ENCODE data around the gene MSLN.
A peak's percentile ranks its signal among the peaks of the same experiment; 100 is the strongest.

The MSLN gene

DNA sequence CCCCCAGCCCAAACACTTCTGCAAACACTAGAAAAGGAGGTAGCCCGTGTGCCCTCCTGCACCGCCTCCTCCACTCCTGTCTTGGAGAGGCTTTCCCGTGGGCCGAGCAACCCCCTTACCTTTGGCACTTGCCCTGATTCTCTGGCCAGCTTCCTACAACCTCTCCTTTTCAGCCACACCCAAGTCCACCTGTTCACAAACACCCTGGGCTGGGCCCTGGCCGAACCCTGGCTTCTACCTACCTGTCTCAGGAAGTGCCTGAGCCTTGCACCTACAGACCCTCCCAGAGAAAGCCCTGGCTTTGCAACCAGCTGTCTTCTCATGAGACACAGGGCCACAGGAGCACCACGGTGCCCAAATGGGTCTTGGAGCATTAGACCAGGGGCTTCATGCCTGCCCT is 41.6 kb upstream of the MSLN start:
- Histone ChIP-seq H3K27me3 (ENCODE audit: low read depth) (no peaks in the 10 kb centered on the region), H3K36me3 (replicated peaks) (peaks cover 20% of the 10 kb centered on the region), H3K4me3 (no peak overlapping the region), H3K9me3 (no peaks in the 10 kb centered on the region), H3K4me1 (peaks cover 23% of the 10 kb centered on the region)
- DNase-seq (ENCODE audit: low spot score in 2 of 2) = no peak
- in situ Hi-C loops (cut with MboI; ENCODE audit: low sequenced_read_pairs) = no loop called here

DNA sequence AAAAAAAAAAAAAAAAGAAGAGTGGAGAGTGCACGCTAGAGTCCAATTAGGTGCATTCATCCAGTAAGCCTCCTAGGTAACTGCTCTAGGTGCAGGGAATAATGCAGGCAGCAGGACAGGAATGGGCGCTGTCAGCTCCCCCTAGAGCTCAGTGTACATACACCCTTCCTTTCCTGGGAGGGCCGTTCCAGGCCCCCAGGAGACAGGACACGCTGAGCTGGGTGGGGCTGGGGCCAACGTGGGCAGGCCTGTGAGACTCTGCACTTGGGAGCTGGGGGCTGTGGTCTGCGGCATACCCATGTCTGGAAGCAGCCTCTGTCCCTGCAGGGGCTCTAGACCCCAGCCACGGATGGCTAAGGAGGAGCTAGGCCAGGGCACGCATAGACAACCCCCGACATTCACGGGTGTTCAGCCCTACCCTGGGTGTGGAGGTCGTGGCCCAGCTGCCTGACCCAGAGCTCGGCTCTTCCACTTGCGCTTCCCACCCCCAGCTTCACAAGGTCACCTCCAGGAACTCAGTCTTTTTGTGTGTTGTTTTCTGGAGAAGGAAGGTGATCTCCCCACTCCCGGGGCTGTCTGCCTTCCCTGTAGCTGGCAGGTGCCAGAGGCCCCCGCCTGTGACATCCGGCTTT is 40.6 kb upstream of the MSLN start:
- peak overlapping the region; percentile 75 for H3K4me3 ChIP-seq
- DNase-seq (ENCODE audit: low spot score in 2 of 2) = peak; percentile 64 to 73
- H3K36me3 ChIP-seq (replicated peaks) = peaks cover 20% of the 10 kb centered on the region
- in situ Hi-C loops (cut with MboI; ENCODE audit: low sequenced_read_pairs) = no loop called here
- H3K27me3 ChIP-seq (ENCODE audit: low read depth) = no peaks in the 10 kb centered on the region
- peaks cover 23% of the 10 kb centered on the region for H3K4me1 ChIP-seq
- H3K9me3 ChIP-seq = no peaks in the 10 kb centered on the region

DNA sequence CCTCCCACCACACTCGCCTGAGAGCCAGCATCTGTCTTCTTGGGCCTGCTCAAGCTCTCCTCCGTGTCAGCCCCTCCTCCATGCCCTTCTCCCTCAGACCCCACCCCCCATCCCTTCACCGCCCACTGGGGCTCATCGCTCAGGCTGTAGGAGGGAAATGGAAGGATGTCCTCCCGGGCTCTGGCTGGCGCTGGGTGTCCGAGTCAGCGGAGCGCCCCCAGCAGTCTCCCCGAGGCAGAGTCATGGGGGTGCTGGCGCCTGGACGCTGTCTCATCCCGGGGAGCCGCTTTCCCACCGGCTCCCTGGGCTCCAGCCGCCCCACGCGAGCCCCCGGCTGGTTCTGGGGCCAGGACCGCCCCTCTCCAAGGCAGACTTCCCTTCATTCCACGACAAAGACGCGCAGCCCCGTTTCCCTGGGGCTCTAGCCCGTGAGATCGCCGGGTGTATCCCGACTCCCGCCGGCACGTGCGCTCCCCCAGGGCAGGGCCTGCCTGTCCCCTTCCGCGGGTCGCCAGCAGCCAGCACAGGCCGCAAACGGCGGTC is 40.0 kb upstream of the MSLN start:
- H3K4me1 ChIP-seq = peaks cover 23% of the 10 kb centered on the region
- in situ Hi-C loops (cut with MboI; ENCODE audit: low sequenced_read_pairs) = no loop called here
- no peaks in the 10 kb centered on the region for H3K27me3 ChIP-seq (ENCODE audit: low read depth)
- DNase-seq (ENCODE audit: low spot score in 2 of 2) = peak; percentile 72 to 86
- H3K4me3 ChIP-seq = peak overlapping the region; percentile 75
- H3K36me3 ChIP-seq (replicated peaks) = peaks cover 20% of the 10 kb centered on the region
- no peaks in the 10 kb centered on the region for H3K9me3 ChIP-seq

DNA sequence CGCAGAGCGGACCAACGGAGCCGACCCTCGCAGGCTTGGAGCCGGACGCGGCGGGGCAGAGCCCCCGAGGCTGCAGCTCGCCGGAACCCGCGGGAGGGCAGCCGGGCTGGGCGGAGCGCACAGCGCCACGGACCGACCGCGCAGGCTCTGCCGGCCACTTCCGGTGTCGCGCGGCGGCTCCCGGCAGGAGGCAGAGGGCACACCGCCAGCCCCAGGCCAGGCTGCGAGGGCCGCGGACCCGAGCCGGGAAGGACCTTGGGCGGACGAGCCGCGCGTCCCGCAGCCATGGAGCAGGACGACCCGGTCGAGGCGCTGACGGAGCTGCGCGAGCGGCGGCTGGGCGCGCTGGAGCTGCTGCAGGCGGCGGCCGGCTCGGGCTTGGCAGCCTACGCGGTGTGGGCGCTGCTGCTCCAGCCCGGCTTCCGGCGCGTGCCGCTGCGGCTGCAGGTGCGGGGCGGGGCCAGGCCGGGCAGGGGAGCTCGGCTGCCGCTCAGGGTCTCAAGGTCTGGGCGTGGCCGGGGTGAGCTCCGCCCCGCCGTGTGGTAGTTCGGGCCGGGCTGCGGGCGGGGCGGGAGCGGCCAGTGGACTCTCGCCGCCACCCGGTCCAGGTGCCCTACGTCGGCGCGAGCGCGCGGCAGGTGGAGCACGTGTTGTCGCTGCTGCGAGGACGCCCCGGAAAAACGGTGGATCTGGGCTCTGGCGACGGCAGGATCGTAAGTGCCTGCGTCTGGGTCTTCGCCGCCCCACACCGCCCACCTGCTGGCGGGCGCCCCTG is 39.4 kb upstream of the MSLN start, which contains the start of gene ANTKMT:
ANTKMT (plus strand) TSS at position 157 of the 775 bp plus-strand sequence; CDS start at position 286, 129 bp downstream.
- in situ Hi-C loops (cut with MboI; ENCODE audit: low sequenced_read_pairs) = no loop called here

DNA sequence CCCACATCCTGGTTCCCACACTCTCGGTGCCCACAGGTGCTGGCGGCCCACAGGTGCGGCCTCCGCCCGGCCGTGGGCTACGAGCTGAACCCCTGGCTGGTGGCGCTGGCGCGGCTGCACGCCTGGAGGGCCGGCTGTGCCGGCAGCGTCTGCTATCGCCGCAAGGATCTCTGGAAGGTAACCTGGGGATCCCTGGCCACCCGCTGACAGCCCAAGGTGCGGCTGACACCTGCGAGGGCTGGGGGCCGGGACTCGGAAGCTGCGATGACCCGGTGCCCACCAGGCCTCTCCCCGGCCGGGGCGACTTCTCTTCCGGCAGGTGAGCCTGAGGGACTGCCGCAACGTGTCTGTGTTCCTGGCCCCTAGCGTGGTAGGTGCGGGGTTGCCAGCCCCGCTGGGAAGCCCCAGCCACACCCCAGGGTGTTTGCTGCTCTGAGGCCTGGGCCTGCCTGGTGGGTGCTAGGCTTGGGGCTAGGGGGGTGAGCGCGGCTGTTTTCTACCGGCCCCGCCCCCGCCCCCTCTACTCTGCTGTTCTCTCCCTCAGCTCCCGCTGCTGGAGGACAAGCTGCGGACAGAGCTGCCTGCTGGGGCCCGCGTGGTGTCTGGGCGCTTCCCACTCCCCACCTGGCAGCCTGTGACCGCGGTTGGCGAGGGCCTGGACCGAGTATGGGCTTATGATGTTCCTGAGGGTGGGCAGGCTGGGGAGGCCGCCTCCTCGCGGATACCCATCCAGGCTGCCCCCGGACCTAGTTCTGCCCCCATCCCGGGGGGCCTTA is 38.6 kb upstream of the MSLN start:
- H3K9me3 ChIP-seq = no peaks in the 10 kb centered on the region
- H3K4me1 ChIP-seq = peaks cover 14% of the 10 kb centered on the region
- no peaks in the 10 kb centered on the region for H3K27me3 ChIP-seq (ENCODE audit: low read depth)
- in situ Hi-C loops (cut with MboI; ENCODE audit: low sequenced_read_pairs) = no loop called here
- H3K4me3 ChIP-seq = peak overlapping the region; percentile 75
- H3K36me3 ChIP-seq (replicated peaks) = peaks cover 16% of the 10 kb centered on the region
- no peak for DNase-seq (ENCODE audit: low spot score in 2 of 2)

More for the DNA sequence above, 39.4 kb upstream of the MSLN start, which contains the start of gene ANTKMT:
- peak; percentile 81 to 96 for DNase-seq (ENCODE audit: low spot score in 2 of 2)
- Histone ChIP-seq H3K36me3 (replicated peaks) (peaks cover 20% of the 10 kb centered on the region), H3K27me3 (ENCODE audit: low read depth) (no peaks in the 10 kb centered on the region), H3K4me1 (peaks cover 19% of the 10 kb centered on the region), H3K4me3 (peak within 1 kb of the TSS; percentile 75), H3K9me3 (no peaks in the 10 kb centered on the region)

- no peaks in the 10 kb centered on the region for H3K27me3 ChIP-seq (ENCODE audit: low read depth)
- peaks cover 16% of the 10 kb centered on the region for H3K36me3 ChIP-seq (replicated peaks)
- H3K9me3 ChIP-seq = no peaks in the 10 kb centered on the region
- DNase-seq (ENCODE audit: low spot score in 2 of 2) = no peak
- in situ Hi-C loops (cut with MboI; ENCODE audit: low sequenced_read_pairs) = no loop called here
- H3K4me3 ChIP-seq = no peak overlapping the region
- peaks cover 14% of the 10 kb centered on the region for H3K4me1 ChIP-seq
Observed at GRCh38 chr16:722835-723633, 37.5 kb upstream of the MSLN start.

DNA sequence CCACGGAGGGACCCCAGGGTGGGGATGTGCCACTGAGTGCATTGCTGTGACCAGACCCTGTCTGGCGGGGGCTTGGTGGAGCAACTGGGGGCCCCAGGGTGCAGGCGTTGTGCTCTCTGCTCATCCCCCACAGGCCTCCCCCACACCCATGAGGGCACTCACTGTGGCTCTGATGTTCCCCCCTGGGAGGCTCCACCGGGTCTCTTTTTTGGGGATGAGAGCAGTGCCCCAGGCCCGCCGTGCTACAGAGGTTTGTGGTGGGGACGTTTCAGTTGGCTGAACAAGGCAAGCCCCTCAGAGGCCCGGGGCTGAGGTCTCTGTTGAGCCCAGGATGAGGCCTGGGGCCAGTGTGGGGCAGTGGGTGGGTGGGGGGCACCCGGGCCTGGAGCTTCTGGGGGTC is 36.8 kb upstream of the MSLN start:
- Histone ChIP-seq H3K4me3 (no peak overlapping the region), H3K4me1 (peaks cover 14% of the 10 kb centered on the region)
- in situ Hi-C loops (cut with MboI; ENCODE audit: low sequenced_read_pairs) = no loop called here

GRCh38 chr16:724188-725040 is 36.1 kb upstream of the MSLN start:
- Histone ChIP-seq H3K36me3 (replicated peaks) (peaks cover 20% of the 10 kb centered on the region), H3K4me1 (peaks cover 19% of the 10 kb centered on the region), H3K4me3 (no peak overlapping the region), H3K27me3 (ENCODE audit: low read depth) (no peaks in the 10 kb centered on the region), H3K9me3 (no peaks in the 10 kb centered on the region)
- in situ Hi-C loops (cut with MboI; ENCODE audit: low sequenced_read_pairs) = no loop called here
- DNase-seq (ENCODE audit: low spot score in 2 of 2) = no peak

More for the DNA sequence above, 36.8 kb upstream of the MSLN start:
- no peak for DNase-seq (ENCODE audit: low spot score in 2 of 2)
- peaks cover 16% of the 10 kb centered on the region for H3K36me3 ChIP-seq (replicated peaks)
- no peaks in the 10 kb centered on the region for H3K9me3 ChIP-seq
- H3K27me3 ChIP-seq (ENCODE audit: low read depth) = no peaks in the 10 kb centered on the region

GRCh38 chr16:725041-725376 is 35.5 kb upstream of the MSLN start:
- Histone ChIP-seq H3K27me3 (ENCODE audit: low read depth) (no peaks in the 10 kb centered on the region), H3K4me3 (no peak overlapping the region), H3K36me3 (replicated peaks) (peaks cover 26% of the 10 kb centered on the region), H3K9me3 (no peaks in the 10 kb centered on the region), H3K4me1 (peaks cover 16% of the 10 kb centered on the region)
- DNase-seq (ENCODE audit: low spot score in 2 of 2) = no peak
- in situ Hi-C loops (cut with MboI; ENCODE audit: low sequenced_read_pairs) = no loop called here

DNA sequence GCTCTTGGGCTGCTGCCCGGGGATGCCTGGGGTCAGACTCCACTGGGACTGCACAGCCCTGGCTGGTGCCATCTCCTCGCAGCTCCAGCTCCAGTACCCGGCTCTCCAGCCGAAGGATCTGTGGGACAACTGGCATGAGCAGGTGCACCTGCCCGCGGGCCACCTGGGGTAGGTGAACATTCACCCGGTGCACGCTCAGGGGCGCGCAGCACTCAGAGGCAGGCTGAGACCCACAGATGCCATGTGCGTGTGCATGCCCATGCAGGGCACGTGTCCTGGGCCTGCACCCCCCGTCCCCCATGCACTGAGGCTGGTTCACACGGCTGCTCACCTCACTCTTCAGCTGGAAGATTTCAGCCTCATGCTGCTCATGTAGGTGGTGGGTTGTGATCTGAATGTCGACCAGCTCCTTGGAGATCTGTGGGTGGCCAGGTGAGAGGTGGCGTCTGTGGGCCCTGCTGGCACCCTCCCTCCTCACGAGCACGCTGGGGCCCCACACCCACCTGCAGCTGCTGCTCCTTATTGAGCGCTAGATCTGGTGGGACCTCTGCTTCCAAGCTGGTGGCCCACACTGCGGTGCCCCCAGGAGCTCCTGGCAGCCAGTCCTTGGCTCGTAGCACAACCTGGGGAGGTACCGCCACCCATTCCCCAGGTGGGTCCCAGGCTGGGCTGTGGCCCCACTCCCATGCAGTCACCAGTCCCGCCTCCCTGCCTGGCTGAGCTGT is 34.9 kb upstream of the MSLN start:
- DNase-seq (ENCODE audit: low spot score in 2 of 2) = no peak
- in situ Hi-C loops (cut with MboI; ENCODE audit: low sequenced_read_pairs) = no loop called here
- peaks cover 12% of the 10 kb centered on the region for H3K4me1 ChIP-seq
- H3K36me3 ChIP-seq (replicated peaks) = peaks cover 31% of the 10 kb centered on the region
- no peak overlapping the region for H3K4me3 ChIP-seq
- H3K27me3 ChIP-seq (ENCODE audit: low read depth) = no peaks in the 10 kb centered on the region
- no peaks in the 10 kb centered on the region for H3K9me3 ChIP-seq

DNA sequence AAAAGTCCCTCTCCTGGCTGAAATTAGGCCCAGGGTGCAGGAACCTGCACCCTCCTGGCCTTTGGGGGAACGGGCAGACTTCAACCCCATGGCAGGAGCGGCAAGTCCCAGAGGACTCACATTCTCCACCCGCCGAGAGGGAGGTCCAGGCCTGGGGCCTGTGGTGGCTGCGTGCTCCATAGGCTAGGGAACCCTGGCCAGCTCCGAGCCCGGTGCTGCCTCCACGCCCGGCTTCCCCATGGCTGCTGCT is 34.4 kb upstream of the MSLN start:
- Histone ChIP-seq H3K36me3 (replicated peaks) (peaks cover 35% of the 10 kb centered on the region), H3K4me3 (no peak overlapping the region; the same call in 1 of the 2 replicates), H3K9me3 (no peaks in the 10 kb centered on the region), H3K4me1 (peaks cover 12% of the 10 kb centered on the region), H3K27me3 (ENCODE audit: low read depth) (no peaks in the 10 kb centered on the region)
- in situ Hi-C loops (cut with MboI; ENCODE audit: low sequenced_read_pairs) = no loop called here
- peak in 1 of 2 experiments; percentile 40 for DNase-seq (ENCODE audit: low spot score in 2 of 2)
